GM18909 (cell line): ENCODE results near the gene C2orf76.
A peak's percentile ranks its signal among the peaks of the same experiment; 100 is the strongest.
"Not testable (repeated sequence)": the region's sequence is repeated elsewhere in the genome, so short reads cannot be mapped to it uniquely, and the experiment has no call there.

Experiments used
- ATAC-seq: cut with Tn5 transposase; IDR thresholded peaks from one replicate; pipeline ENCODE4 v1.9.1; 2021; ENCODE audit warnings: mild to moderate bottlenecking; ENCODE audit not compliant: unreplicated experiment, poor library complexity

The C2orf76 gene

DNA sequence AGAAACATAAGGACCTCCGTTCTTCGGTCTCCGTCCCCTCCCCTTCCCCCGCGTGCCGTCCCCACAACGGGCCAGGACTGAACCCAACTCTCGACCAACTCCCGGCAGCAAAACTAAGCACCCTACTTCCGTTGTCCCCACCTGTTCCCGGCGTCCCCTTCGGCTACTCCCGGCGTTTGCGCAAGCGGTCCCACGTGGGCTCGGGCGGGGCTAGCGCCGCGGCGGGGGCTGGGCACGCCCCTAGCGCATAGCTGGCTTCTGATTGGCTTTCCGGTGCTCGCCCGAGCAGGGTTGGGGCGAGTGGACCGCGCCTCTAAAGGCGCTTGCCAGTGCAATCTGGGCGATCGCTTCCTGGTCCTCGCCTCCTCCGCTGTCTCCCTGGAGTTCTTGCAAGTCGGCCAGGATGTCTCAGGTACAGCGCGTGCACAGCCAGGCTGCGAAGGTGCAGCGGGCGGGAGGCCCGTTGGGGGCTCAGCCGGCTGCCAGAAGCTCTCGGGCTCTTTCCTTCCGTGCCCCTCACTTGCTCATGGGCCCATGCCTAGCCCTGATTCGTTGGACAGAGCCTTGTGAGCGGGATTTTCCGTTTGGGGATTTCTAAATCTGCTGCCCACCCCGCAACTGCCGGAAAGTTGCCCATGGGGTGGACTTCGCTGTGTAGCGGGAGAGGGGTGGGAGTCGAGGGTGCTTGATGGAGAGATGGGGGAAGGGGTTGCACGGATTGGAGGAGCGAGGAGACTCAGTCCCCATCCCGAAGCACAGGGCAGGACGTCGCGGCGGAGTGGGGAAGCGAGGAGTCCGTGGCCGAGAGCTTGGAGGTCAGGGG is at the start of gene C2orf76, which contains the start of gene DBI:
Gene C2orf76 (minus strand): TSS at position 186 of the 823 bp plus-strand sequence. CDS start 26,875 bp downstream, outside the sequence.
Gene DBI (plus strand): TSS at position 329 of the 823 bp plus-strand sequence. CDS start 75 bp downstream, at position 404.
- ATAC-seq, result peak; percentile 96

DNA sequence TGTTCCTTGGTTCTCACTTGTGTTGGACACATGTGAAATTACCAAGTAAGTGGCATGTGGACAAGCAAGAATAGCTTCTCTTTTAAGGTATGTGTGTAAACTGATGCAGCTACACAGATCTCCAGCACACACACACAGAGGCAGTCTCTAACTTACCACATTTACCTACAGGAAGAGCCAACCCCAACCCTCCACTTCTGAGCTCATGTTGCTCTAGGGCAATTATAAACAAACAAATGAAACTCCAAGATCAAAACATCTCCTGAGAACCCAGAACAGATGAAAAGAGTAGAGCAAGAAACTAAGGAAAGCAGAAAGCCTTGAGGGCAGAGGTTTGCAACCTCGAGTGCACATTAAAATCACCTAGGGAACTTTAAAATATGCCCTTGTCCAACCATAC is 49.0 kb upstream of the C2orf76 start:
- ATAC-seq, result no peak

DNA sequence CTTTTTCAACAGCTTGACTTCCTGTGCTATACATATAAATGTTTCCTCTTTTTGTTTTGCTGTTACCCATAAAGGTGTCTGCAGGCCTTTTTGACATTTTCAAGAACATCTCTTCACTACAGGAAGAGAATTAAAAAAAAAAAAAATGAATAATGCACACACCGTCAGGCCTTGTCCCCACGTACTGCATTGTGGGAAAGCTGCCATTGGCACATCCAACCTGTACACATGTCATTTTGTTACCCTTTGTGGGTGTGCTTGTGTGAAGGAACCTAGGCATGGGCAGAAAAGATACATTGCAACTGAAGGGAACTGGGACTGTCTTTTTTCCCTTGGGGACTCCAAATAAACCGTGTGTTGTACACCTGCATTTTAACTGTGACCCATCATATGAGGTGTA is 48.3 kb upstream of the C2orf76 start:
- no peak for ATAC-seq

DNA sequence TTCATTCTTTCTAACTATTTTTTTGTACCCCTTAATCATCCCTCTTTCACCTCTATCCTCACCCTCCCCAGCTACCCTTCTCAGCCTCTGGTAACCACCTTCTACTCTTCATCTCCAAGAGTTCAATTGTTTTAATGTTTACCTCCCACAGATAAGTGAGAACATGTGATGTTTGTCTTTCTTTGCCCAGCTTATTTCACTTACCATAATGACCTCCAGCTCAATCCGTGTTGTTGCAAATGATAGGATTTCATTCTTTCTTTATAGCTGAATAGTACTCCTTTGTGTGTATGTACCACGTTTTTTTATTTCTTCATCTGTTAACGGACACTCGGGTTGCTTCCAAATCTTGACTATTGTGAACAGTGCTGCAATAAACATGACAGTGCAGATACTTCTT is 42.9 kb upstream of the C2orf76 start:
- no peak for ATAC-seq

DNA sequence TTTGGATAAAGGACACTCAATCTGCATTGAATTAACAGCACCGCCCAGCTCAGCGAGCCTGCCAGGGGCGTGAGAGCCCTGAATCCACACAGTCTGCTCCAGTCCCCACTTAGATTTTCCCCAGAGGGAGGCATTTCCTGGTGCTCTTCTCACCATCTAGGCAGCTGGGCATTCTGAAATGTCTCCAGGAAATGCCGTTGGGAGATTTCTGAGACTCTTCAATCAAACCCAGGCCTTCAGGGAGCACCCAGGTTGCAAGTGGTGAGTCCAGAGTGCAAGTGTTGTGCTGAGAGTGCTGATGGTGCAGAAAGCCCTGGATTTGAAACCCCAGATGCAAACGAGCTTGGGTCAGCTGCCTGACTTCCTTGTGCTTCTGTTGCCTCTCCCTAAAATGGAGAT is 41.6 kb upstream of the C2orf76 start:
- no peak for ATAC-seq

DNA sequence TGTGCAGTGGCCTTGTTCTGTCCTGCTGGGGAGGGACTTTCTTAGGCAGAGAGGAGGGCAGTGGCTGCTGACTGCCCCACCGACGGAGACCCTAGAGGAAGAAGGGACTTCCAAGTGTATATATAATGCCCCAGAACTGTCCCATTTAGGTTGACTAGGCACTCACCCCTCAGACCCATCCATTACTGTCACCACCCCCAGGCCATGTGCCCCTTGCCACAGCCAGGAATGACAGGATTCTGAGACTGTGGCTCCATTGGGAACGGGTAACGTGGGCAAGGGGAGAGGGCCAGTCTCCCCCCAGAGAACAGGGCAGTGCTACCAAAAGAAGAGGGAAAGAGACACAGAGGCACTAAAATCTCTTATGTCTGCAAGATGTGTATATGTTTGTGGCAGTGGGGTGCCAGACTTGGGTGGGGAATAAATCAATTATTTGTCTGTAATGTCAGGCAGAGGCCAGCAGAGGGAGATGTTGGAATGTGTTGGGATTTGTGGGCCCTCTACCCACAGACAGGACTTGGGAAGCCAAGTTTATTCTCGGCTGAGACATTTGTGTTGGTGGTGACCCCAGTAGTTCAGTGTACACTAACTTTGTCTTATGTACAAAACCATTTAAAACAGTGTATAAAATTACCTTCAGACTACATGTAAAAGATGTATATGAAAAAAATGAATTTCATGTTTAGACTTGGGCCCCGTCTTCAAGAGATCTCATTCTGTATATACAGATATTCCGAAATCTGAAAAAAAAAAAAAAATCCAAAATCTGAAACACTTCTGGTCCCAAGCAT is 41.0 kb upstream of the C2orf76 start:
- peak; percentile 73 for ATAC-seq

DNA sequence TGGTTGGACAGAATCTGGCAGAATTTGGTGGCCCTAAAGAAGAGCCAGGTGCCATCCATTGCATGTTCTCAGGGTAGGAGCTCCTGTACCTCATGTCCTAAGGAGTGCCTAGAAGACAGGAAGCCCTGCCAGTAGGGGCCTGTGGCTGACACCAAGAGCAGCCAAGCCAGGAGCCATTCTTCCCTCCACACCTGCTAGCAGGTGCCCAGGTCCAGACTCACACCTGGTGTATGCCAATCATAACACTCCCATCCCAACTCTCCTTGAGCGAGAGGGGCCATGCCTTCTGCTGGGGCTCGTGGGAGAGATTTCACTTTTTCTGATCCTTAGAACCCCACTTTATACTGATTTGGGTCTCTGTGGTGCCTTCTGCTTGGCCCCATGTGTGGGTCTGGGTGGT is 38.5 kb upstream of the C2orf76 start:
- ATAC-seq, result no peak

DNA sequence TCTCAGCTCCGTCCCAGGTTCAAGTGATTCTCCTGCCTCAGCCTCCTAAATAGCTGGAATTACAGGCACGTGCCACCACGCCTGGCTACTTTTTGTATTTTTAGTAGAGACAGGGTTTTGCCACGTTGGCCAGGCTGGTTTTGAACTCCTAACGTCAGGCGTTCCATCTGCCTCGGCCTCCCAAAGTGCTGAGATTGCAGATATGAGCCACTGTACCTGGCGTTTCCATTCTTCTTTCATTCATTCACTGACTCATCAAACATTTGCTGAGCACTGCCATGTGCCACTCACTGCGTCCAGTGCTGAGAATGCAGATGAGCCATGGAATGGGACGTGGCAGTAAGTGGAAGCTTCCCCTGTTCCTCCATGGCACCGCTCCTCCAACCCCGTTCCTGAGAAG is 37.0 kb upstream of the C2orf76 start:
- ATAC-seq, result not testable (repeated sequence)

DNA sequence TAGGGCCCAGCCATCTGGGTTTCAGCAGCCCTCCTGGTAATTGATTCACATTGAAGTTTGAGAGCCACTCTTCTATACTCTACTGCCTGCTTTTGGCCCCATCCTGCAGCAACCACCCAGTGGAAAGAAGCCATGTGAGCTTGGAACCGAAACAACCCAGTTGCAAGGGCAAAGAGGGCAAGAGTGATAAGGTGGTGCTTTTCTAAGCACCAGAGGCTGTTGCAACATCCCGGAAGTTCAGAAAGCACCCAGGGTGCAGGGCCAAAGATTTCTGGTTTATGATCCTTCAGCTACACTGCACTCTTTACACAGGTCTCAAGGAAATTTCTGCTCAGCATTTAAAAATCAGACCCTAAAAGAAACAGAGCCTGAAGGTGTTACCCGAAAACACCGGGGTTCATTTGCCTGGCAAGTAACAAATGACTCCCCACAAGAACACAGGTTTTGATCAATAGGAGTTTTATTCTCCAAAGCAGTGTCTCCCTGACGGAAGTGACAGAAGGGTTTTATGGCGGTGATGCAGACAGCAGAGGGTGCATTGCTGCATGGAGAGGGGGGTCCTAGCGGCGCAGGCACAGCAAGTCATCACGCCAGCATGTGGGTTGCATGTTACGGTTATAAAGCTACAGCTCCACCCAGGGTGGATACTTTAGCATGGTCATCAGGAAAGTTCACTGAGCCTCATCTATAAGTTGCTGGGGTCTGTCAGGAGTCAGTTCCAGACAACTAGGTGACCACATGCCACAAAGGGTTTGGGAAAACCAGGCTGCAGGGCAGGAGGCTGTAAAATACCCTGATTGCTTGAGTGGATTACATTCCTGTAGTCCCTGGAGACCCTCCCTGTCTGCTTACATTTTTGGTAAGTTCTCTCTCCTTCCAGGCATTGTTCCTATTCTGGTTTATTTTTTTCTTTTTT is 36.3 kb upstream of the C2orf76 start:
- ATAC-seq, result no peak

DNA sequence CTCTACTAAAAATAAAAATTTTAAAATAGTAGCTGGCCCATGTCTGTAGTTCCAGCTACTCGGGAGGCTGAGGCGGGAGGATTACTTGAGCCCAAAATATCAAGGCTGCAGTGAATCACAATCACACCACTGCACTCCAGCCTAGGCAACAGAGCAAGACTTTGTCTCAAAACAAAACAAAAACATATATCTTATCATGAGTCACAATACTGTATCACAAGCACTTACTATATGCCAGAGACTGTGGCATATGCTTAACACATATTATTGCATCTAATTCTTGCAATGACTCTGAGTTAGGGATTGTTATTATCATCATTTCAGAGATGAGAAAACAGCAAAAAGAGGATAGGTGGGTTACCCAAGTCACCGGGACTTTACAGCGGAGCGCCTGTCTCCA is 35.5 kb upstream of the C2orf76 start:
- no peak for ATAC-seq

DNA sequence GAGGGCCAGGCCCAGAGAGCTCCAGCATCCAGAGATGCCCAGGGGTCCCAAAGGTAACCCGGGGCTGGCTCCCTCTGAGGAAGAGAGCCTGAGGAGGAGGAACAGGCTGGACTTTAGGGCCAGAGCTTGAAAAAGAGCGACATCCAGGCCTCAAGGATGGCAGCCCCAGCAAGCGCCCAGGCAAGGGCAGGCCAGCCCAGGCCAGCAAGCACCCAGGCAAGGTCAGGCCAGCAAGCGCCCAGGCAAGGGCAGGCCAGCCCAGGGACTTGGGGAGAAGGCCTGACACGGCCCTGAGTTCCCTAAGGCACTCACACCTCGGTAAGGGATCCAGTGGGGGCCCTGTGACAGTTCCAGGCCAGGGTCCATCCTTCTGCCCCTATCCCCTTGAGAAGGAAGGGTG is 30.6 kb upstream of the C2orf76 start:
- ATAC-seq, result no peak

DNA sequence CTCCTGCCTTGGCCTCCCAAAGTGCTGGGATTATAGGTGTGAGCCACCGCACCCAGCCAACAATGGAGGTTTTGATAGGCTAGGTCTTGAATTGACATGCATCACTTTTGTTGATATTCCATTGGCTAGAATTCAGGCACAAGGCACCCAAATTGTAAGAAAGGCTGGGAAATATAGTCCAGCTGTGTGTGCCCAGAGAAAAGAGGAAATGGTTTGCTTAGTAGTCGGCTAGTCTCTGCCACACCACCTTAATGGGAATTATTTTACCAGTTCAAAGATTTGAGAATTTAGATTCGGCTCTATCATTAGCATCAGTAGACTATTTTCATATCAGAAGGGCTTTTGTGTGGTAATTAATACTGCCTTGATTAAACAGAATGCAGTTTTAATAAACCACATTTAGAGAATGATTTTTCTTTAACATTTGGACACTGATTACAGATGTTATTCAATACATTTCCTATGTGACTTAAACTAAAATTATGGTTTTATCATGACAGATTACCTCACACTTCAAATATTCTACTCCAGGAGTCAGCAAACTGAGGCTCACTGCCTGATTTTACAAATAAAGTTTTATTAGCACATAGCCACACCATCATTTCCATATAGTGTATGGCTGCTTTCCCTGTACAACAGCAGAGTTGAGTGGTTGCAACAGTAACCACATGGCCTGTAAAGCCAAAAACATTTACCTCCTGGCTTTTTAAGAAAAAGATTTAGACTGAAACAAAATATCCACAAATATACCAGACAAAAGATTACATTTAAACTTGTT is 27.5 kb upstream of the C2orf76 start:
- no peak for ATAC-seq

DNA sequence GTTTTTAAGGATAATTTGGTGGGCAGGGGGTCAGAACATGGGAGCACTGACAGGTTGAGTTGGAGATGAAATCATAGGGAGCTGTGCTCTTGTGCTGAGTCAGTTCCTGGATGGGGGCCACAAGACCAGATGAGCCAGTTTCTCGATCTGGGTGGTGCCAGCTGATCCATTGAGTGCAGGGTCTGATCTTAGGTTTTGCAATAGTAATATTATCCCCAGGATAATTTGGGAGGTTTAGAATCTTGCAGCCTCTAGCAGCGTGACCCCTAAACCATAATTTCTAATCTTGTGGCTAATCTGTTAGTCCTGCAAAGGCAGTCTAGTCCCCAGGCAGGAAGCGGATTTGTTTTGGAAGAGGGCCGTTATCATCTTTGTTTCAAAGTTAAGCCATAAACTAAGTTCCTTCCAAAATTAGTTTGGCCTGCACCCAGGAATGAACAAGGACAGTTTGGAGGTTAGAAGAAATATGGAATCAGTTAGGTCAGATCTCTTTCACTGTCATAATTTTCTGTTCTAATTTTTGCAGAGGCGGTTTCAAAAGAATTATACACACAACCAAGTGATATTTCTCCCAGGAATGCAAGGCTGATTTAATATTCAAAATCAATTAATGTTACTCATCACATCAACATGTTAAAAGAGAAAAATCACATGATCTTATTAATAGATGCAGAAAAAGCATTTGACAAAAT is 23.1 kb upstream of the C2orf76 start:
- no peak for ATAC-seq

DNA sequence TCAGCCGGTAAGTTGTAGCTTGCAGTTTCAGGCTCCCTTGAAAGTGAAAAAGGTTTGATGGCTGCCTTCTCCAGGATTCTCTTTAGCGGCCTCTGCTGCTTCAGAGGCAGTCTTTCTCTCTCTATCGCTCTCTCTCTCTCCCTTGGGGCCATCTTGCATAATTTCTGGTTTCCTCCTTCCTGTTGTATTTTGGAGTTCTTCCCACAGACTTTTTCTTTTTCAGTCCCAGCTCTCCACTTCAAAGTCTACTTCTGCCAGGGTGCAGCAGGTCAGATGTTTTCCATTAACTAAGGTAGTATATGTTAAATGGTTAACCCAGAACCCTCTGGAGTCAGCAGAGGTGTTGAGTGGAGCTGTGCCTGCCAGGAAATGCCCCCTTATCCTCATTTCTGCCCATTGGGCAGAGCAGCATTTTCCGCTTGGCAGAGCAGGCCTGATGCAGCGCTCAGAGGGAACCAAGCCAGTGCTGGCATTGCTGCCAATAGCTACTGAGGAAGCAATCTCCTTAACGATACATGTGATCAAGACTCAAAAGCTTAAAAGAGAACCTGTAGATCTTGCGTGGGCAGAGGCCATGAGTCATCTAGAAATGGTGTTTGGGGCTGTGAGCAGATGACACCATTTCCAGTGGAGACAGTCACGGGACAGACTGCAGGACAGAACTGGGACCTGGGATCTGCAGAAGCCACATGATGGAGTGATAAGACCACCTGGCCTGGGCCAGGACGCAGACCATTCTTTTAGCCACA is 20.9 kb upstream of the C2orf76 start:
- peak; percentile 82 for ATAC-seq

DNA sequence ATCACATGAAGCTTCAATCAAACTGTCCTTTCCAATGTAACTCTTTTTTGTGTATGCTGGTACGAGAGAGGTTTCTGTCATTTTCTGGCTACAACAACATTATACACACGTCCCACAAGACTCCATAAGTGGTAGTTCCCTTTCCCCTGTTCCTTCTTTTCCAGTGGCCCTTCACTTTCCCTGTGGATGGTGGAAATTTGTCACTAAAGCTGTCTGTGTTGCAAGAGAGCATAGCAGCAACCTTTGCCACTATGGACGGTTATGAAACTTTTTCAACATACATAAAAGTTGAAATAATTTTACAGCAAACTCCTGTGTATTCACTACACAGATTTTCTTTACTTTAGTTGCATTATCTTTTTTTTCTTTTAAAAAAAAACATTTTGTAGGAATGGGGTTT is 18.8 kb upstream of the C2orf76 start:
- no peak for ATAC-seq

DNA sequence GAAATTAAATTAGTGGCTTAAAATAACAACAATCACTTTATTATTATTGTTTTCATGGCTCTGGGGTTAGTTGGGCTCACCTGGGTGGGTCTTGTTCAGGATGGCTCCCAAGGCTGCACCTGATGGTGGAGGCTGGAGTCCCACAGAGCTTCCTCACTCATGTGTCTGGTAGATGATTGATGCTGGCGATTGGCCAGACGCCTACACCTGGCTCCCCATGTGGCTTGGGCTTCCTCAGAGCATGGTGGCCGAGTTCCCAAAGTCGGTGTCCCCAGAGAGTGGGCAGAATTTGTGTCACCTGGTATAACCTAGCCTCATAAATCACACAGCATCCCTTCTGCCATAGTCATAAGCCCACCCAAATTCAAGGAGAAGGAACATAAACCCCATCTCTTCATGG is 18.3 kb upstream of the C2orf76 start:
- ATAC-seq, result no peak

DNA sequence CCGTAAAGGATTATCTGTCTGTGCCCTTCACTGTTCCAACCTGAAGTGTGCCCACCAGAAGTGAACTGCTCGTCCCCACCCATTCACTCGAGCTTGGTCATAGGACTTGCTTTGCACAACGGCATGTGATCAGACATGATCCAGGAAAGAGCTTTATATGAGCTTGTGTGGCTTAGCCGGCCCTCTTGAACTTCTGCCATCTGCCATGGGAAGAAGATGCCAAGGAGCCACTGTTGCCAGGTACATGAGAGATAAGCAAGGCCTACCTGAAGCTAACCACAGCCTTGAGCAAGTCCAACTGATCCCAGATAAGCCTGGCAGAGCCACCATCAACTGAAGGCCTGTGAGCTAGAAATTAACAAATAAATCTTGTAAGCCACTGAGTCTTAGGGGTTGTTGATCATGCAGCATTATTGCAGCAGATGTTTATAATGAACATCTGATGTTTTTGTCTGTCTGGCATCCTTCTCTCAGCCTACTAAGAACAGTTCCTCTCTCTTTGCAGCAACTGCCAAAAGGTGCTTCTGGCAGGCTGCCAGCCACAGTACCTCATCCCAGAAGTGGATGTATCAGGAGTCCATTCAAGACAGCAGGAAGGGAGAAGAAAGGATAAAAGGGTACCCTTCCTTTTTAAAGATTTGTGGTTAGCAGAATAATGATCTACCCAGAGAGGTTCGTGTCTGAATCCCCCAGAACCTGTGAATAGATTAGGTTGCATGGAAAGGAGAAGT is 16.9 kb upstream of the C2orf76 start:
- no peak for ATAC-seq

DNA sequence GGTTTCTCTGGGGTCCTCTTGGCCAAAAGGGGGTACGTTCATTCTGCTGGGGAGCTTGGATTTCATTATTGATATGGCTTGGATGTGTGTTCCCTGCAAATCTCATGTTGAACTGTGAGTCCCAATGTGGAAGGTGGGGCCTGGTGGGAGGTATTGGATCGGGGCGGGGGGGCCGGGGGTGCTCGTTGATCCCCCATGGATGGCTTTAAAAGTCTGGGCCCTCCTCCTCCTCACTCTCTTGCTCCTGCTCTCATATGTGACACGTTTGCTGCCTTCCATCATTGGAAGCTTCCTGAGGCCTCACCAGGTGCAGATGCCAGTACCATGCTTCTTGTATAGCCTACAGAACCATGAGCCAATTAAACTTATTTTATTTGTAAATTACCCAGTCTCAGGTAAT is 11.9 kb upstream of the C2orf76 start:
- ATAC-seq, result no peak
